ENCODE data around the gene PLEKHO2.

PLEKHO2 gene

DNA sequence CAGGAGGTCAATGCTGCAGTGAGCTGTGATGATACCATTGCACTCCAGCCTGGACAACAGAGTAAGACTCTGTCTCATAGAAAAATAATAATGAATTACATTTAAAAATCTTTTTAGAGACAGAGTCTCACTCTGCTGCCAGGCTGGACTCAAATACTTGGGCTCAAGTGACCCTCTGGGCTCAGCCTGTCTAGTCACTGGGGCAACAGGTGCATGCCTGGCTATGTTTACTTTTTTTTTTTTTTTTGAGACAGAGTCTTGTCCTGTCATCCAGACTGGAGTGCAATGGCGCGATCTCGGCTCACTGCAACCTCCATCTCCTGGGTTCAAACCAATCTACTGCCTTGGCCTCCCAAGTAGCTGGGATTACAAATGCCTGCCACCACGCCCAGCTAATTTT, 8.0 kb upstream of the PLEKHO2 start:
- DNase-seq: no peak

DNA sequence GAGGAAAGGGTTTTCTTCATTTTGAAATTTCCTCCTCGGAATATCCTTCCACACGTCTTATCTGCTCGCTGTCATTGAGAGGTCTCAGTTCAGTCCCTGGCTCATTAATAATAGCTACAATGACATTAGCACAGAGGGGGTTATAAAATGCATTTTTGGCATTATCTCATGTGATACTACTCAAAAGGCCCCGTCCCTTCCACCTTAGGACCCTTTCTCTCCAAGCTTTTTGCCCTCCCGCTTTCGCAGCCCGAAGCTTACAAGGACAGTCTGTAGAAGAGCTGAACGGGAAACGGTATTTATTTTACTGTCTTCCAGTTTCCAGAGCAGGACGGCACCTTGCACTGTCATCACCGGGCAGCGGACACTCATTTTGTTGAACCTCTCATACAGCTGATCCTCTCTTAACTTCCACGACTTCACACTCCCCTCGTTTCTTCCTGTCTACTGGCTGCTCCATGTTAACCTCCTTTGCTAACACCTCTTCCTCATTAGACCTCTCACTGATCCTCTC, 5.6 kb upstream of the PLEKHO2 start:
- DNase-seq: no peak

- no peak for DNase-seq
These were observed 4.2 kb upstream of the PLEKHO2 start for GRCh38 chr15:64837502-64837901.

GRCh38 chr15:64841060-64841343, 713 bp upstream of the PLEKHO2 start:
- no peak for DNase-seq

GRCh38 chr15:64842096-64842939, 603 bp downstream of the PLEKHO2 start:
- DNase-seq: no peak

DNA sequence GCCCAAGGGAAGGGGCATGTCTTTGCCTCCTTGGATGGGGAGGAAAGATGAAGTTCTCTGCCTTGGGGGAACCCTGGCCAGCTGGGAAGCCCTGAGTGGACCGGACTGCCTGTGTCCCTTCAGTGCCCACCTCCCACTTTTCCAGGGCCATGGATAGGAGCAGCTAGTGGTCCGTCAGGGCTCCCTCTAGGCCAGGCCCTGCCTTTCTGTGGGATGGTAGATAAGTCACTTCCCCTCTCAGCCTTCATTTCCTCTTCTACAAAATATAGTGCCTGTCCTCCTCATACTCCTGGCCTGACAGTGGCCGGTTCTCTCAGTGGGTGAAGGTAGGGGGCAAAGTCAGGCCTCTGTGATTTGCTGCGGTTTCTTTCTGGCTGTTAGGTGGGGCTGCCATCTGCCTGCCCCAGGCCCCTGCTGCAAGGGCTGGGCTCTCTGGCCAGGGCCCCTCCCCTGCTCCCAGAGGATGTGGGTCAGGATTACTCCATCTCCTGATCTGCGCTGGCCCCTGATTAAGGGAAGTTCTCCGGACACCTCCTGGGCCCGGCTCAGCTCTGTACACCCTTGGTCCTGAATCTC, 1.4 kb downstream of the PLEKHO2 start:
- DNase-seq: no peak

DNA sequence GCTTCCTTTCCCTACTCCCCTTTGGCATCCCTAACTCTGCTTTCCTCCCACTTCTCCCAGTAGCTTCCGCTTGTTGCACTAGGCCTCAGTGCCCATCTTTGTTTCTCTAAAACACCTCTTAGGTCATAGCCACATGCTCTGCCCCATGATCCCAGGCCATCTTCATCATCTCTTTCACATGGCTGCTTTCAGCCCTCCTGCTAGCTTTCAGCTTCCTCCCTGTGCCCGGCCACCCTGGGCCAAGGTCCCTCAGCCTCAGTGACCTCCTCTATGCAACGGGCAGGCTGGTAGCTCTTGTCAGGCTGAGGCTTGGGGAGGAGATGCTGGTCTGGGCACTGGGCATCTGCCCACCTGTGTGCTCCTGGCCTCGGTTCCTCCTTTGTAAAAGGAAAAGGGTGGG, 2.3 kb downstream of the PLEKHO2 start:
- DNase-seq: no peak

- DNase-seq: no peak
These were observed 2.9 kb downstream of the PLEKHO2 start for GRCh38 chr15:64844576-64845145.

GRCh38 chr15:64845183-64845611, 3.5 kb downstream of the PLEKHO2 start:
- DNase-seq: no peak

DNA sequence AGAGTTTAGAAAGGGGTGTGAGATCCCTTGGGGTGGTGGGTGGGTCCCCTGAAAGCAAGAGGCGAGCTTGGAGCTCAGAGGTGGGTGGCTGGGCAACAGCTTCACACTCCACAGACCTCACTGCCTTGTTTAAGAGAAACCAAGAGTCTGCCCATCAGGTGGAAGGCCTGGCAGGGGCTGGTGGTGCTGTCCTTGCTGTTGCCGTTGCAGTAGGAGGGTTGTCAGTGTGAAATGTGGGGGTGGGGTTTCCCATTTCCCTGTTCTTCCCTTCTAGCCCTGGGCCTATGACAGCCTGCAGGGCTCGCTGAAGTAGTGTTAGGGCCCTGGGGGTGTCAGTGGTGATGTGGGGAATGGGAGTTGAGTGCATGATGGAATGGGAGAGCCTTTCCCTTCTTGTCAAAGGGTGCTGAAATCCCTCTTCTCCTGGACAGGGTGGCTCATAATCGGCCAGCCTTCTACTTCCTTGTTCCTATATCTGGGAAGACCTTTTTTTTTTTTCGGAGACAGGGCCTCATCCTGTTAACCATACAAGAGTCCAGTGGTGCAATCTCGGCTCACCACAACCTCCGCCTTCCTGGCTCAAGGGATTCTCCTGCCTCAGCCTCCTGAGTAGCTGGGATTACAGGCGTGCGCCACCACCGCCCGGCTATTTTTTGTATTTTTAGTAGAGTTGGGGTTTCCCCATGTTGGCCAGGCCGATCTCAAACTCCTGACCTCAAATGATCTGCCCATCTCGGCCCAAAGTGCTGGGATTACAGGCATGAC, 4.3 kb downstream of the PLEKHO2 start:
- DNase-seq: no peak

- no peak for DNase-seq
These were observed 5.3 kb downstream of the PLEKHO2 start for GRCh38 chr15:64847016-64847415.

DNA sequence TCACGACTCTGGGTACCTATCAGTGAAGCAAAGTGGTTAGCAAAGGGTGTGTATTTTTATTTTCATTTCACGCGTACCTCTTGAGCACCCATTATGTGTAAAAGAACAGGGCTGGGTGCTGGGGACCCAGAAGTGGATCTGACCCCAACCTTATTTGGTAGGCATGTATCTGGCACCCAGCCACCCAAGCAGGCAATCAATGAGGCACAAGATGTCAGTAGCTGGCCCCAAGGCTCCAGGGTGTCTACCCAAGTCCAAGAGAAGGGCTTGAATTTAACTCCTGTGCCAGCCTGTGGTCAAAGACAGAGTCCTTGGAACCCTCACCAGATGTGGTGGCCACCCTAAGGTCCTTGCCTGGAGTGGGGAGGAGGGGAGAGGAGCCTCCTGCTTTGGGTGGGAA, 5.7 kb downstream of the PLEKHO2 start:
- DNase-seq: no peak

- no peak for DNase-seq
These were observed 6.4 kb downstream of the PLEKHO2 start for GRCh38 chr15:64847876-64848716.

DNA sequence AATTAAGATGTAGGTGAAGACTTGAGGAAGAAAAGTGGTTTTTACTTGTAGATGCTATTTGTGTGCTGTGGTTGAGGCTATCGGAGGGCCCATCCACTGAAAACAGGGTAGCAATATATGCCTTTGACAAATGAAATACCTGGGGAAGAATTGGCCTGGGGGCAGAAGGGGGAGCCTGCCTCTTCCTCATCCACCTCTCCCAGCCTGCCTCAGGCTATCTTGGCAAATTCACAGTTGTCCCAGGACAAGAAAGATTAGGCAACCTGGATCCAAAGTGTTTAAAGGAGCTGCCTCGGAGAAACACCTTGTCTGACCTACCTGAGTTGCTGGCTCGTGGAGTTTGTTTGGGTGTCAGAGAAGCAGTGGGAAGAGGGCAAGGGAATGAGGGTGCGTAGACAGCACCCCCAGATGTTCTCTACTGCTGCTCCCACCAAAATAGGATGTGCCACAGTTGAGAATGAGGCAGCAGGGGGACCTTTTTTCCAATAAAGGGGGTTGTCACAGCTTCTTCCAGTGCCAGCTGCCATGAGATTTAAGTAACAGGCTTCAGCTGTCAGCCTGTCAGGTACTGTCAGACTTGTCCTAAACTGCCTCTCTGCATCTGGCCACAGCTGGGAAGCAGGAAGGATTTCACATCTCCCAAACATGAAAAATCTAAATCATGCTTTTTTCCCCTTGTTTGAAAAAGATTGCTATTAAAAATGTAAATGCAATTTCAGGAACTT, 9.2 kb downstream of the PLEKHO2 start:
- DNase-seq: no peak

DNA sequence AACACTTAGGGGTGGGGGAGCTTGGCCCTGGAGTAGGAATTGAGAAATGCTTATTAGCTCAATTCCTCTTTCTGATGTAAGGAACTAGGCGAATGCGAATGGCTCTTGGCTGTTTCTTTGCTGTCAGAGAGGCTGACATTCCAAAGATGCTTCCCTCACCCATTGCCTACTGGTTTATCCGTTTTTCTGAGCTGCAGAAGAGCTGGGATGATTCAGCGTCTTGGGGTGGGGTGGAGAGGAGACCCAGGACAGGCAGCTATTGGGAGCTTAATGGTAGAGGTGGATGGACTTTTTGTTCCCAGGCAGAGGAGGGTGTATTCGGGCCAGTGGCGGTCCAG, 9.8 kb downstream of the PLEKHO2 start:
- DNase-seq: no peak

- DNase-seq: no peak
These were observed 12.3 kb downstream of the PLEKHO2 start for GRCh38 chr15:64854041-64854440.

DNA sequence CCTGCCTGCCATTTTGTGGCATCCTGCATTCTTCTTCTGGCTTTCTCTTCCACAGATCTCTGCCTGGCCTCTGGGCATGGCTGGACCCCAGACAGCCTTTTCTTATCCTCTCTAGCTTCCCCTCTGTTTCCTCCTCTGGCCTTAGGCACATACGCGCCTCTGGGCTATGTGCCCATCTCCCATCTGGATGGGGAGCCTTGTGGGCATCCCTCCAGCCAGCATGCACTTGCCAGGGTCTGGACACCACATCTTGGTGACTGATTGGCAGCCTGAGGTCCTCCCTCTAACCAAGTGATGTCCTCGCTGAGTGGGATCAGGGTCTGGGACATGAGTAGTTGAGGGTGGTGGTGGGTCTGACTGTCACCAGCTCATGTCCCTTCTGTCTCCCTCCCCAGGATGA, 12.8 kb downstream of the PLEKHO2 start:
- no peak for DNase-seq

DNA sequence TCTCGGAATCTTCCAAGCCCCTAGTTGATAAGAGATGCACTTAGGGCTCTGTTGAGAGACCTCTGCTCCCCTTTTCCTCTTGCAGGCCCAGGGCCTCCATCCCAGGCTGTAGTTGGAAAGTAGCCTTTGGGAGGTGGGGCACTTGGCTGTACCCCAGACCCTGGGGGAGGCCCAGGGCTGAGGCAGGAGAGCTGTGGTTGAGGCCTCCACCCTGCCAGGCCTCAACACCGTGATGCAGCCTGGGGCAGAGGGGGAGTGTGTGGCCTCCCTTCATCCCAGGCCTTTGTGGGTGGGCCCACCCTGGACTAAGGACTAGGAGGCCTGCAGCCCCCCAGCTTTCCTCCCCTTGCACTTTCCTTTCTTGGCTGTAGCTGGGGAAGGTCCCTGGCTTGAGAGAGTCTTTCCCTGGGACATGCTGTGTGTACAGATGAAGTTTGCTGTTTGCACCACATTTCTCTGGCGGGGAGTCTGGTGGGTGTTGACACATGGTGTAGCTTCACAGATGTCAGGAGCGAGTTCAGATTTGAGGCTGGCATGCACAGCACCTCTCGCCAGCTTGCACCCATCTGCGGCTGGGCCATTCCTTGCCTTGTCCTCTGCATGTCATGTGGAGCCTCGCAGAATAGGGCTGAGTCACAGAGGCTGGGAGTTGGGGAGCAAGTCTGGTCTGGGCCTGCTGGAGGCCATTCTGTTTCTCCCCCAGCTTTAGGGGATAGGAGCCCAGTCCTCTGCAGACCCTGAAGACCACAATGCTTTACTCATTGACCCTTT, 13.7 kb downstream of the PLEKHO2 start:
- peak; percentile 14 for DNase-seq

DNA sequence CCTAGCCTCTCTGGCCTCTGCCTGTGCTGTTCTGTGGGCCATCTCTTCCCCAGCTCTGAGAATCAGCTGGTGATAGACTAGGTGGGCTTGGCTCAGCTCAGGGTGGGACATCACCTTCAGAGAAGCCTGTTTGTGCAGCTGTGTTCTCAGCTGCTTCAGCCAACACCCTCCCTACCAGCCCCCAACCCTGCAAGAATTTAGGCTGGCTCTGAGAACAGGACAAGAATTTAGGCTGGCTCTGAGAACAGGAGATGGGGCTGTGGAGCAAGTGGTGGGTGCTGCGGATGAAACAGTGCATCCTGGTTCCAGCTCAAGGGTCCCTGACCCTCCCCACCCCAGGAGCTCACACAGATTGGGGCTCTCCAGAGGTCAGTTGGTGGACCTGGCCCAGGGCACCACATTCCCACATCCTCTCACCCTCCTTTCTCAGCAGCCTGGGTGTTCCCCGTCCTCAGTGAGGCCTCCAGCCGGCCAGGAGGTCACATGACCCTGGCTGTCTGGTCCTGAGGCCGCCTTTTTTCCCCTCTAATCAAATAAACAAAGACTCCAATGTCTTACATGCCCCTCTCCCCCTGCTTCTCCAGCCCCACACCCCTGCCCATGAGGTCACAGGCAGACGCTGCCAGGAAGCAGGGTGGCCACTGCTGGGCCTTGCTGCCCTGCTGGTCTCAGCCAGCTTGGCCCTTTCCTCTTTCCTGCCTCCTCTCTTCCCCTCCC, 14.9 kb downstream of the PLEKHO2 start:
- no peak for DNase-seq

DNA sequence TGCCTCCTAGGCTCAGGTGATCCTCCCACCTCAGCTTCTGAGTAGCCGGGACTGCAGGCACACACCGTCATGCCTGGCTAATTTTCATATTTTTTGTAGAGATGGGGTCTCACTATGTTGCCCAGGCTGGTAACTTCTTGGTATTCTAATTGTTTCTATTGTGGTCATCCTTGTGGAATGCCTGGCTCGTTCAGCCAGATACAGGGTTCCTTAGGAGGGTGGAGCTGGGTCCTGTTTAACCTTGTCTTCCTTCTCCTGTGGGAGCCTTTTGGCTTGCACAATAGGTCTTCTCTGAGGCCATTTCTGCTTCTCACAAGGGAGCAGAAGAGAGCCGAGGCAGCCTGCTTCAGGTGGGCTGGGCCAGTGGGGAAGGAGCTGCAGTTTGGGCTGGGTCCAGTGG, 15.7 kb downstream of the PLEKHO2 start:
- DNase-seq: no peak
